DMS153 treated with DMSO at 0.1 percent for 48 hours (cell line): ENCODE results near the gene PPP1R1A.

Source experiments
- DNase-seq: peaks from one replicate; lab custom pipeline; 2025; ENCODE audit not compliant: unreplicated experiment; lab: John Stamatoyannopoulos, UW

PPP1R1A gene

GRCh38 chr12:54572881-54573280, 15.6 kb downstream of the PPP1R1A start:
- DNase-seq, result no peak

GRCh38 chr12:54571193-54572188, 17.0 kb downstream of the PPP1R1A start:
- DNase-seq, result no peak

GRCh38 chr12:54569995-54570528, 18.4 kb downstream of the PPP1R1A start:
- no peak for DNase-seq

- no peak for DNase-seq
Observed at GRCh38 chr12:54569072-54569471, 19.4 kb downstream of the PPP1R1A start.

- DNase-seq, result no peak
Observed at GRCh38 chr12:54566792-54567191, 21.7 kb downstream of the PPP1R1A start.

- no peak for DNase-seq
Observed at GRCh38 chr12:54565986-54566544, 22.4 kb downstream of the PPP1R1A start.

- no peak for DNase-seq
Observed at GRCh38 chr12:54565310-54565985, 23.0 kb downstream of the PPP1R1A start.

- DNase-seq, result no peak
Observed at GRCh38 chr12:54564768-54565167, 23.7 kb downstream of the PPP1R1A start.

- no peak for DNase-seq
Observed at GRCh38 chr12:54563787-54564186, 24.7 kb downstream of the PPP1R1A start.

- no peak for DNase-seq
Observed at GRCh38 chr12:54562750-54563356, 25.6 kb downstream of the PPP1R1A start.

- DNase-seq, result no peak
Observed at GRCh38 chr12:54561164-54561563, 27.3 kb downstream of the PPP1R1A start.

GRCh38 chr12:54560374-54560858, 28.0 kb downstream of the PPP1R1A start:
- peak; percentile 2 for DNase-seq

- no peak for DNase-seq
Observed at GRCh38 chr12:54558759-54559158, 29.7 kb downstream of the PPP1R1A start.

- no peak for DNase-seq
Observed at GRCh38 chr12:54558311-54558710, 30.1 kb downstream of the PPP1R1A start.

- no peak for DNase-seq
Observed at GRCh38 chr12:54555670-54556257, 32.7 kb downstream of the PPP1R1A start.

GRCh38 chr12:54549774-54550451, 38.5 kb downstream of the PPP1R1A start:
- DNase-seq, result no peak

- DNase-seq, result no peak
Observed at GRCh38 chr12:54546511-54546910, 41.9 kb downstream of the PPP1R1A start.

- DNase-seq, result no peak
Observed at GRCh38 chr12:54544743-54545142, 43.7 kb downstream of the PPP1R1A start.

GRCh38 chr12:54543526-54543925, 44.9 kb downstream of the PPP1R1A start:
- no peak for DNase-seq

GRCh38 chr12:54541751-54542290, 46.6 kb downstream of the PPP1R1A start:
- no peak for DNase-seq
